GM12864 (cell line): ENCODE measurements around the gene SLC11A1.

Experiments
- DNase-seq: peaks from one replicate; pipeline ENCODE4 v3.0.0-alpha.2; 2011; ENCODE audit warnings: low read depth
- H3K4me3 ChIP-seq: 2 replicates; pipeline ENCODE4 v1.5.1; 2011; ENCODE audit warnings: mild to moderate bottlenecking, low read depth, low read length, control low read depth
- CTCF ChIP-seq: IDR thresholded peaks from 2 replicates; pipeline ENCODE4 v1.5.1; 2011; ENCODE audit warnings: low read depth, mild to moderate bottlenecking, moderate library complexity, low read length, control low read depth, inconsistent platforms; ENCODE audit errors: missing control alignments

The SLC11A1 gene

GRCh38 chr2:218399391-218400166 lies 17.5 kb downstream of the SLC11A1 start, which contains the start of gene CTDSP1:
TSS of gene CTDSP1 (plus strand) at chr2:218399868. CDS start at chr2:218400091, 223 bp downstream.
- DNase-seq: peak; percentile 89
- TF ChIP-seq CTCF: no peak
- peak within 1 kb of the TSS; percentile 91 for H3K4me3 ChIP-seq

GRCh38 chr2:218400167-218400929 lies 18.3 kb downstream of the SLC11A1 start:
- H3K4me3 ChIP-seq: peak overlapping the region; percentile 91
- no peak for TF ChIP-seq CTCF
- no peak for DNase-seq

- no peak for DNase-seq
- H3K4me3 ChIP-seq: peak overlapping the region; percentile 91
- no peak for TF ChIP-seq CTCF
These were observed 19.1 kb downstream of the SLC11A1 start for GRCh38 chr2:218400930-218401881.

- TF ChIP-seq CTCF: no peak
- H3K4me3 ChIP-seq: peak overlapping the region; percentile 91; the same call in 1 of the 2 replicates
- DNase-seq: no peak
These were observed 19.8 kb downstream of the SLC11A1 start for GRCh38 chr2:218401890-218402289.

- no peak overlapping the region for H3K4me3 ChIP-seq
- TF ChIP-seq CTCF: no peak
- DNase-seq: no peak
These were observed 20.4 kb downstream of the SLC11A1 start for GRCh38 chr2:218402491-218402901.

GRCh38 chr2:218402911-218403411 lies 20.9 kb downstream of the SLC11A1 start:
- no peak for TF ChIP-seq CTCF
- DNase-seq: no peak
- no peak overlapping the region for H3K4me3 ChIP-seq
